A549 treated with CpdA at 1 μM for 4 hours (cell line): ENCODE measurements around the gene RPGRIP1L. TPM values are rescaled to one million over a fixed set of nuclear protein-coding genes. Genes with fewer than 3 reads are reported as not detected.

Experiments used
- total RNA-seq: library from RNA; stranded (reverse); fragments of 200-300 nt; extraction: Qiagen RNA extraction; gene quantifications from 5 replicates; pipeline ENCODE4 v1.2.3, GENCODE V29; 2022; ENCODE audit warnings: low read depth

Gene RPGRIP1L
- 9.9 to 11.6 TPM (median 11.1 TPM) in 5 replicates for total RNA-seq

DNA sequence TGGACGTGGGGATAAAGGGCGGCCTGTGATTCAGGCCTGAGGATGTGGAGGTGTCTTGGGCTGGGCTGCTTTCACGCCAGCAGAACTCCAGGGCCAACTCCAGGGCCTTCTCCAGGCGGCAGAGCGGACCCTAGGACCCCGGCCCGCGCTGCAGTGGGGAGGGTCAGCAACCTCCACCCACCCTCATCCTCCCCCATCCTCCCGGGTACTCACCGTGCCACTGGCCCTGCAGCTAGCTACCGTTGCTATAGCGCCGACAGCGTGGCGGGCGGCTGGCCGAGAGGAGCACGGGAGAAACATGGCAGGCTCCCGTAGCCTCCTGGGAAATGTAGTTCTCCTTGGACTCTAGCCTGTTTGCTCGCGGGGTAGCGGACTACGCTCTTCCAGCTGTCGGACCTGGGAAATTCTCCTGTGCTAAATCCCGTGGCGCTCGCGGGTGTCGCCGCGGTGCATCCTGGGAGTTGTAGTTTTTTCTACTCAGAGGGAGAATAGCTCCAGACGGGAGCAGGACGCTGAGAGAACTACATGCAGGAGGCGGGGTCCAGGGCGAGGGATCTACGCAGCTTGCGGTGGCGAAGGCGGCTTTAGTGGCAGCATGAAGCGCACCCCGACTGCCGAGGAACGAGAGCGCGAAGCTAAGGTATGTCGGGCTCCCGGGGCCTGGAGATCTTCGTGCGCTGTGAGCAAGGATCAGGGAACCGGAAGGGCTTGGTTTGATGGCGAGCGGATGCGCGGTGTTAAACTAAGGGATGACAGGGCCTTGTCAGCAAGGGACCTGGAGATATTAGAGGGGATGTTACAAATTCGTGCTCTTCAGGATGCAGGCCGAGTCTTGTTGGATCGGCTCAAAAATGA is at the start of gene RPGRIP1L, which contains the start of gene FTO:
RPGRIP1L (minus strand) TSS at position 270 of the 855 bp plus-strand sequence. CDS start 3,136 bp downstream, outside the sequence.
FTO (plus strand) TSS at position 567 of the 855 bp plus-strand sequence.

Other genes with a start within 250 kb of the RPGRIP1L start
- 18.9 to 26.5 TPM (median 22.7 TPM) in 5 replicates for gene AKTIP, start 200.7 kb downstream of the RPGRIP1L start, total RNA-seq
- 24.7 to 42.0 TPM (median 30.8 TPM) in 5 replicates for gene FTO, start 297 bp upstream of the RPGRIP1L start, total RNA-seq